GM21515 (cell line): ENCODE data around the gene TRAF3IP3.

ENCODE experiments used
- ATAC-seq: cut with Tn5 transposase; IDR thresholded peaks from one replicate; pipeline ENCODE4 v1.9.1; 2021; ENCODE audit not compliant: unreplicated experiment

TRAF3IP3 gene

GRCh38 chr1:209755926-209756614 is at the start of gene TRAF3IP3:
TSS of gene TRAF3IP3 (plus strand) at chr1:209756053. CDS start at chr1:209760040, 3,987 bp downstream.
- peak; percentile 69 for ATAC-seq

GRCh38 chr1:209706622-209707021 is 49.2 kb upstream of the TRAF3IP3 start:
- no peak for ATAC-seq

- ATAC-seq, result no peak
Measured at GRCh38 chr1:209707308-209707707, 48.5 kb upstream of the TRAF3IP3 start.

GRCh38 chr1:209708297-209708696 is 47.6 kb upstream of the TRAF3IP3 start:
- ATAC-seq, result no peak

- ATAC-seq, result no peak
Measured at GRCh38 chr1:209710093-209710492, 45.8 kb upstream of the TRAF3IP3 start.

- no peak for ATAC-seq
Measured at GRCh38 chr1:209710847-209711246, 45.0 kb upstream of the TRAF3IP3 start.

GRCh38 chr1:209714338-209714737 is 41.5 kb upstream of the TRAF3IP3 start:
- ATAC-seq, result no peak

- no peak for ATAC-seq
Measured at GRCh38 chr1:209715314-209715713, 40.5 kb upstream of the TRAF3IP3 start.

- no peak for ATAC-seq
Measured at GRCh38 chr1:209717818-209718217, 38.0 kb upstream of the TRAF3IP3 start.

- no peak for ATAC-seq
Measured at GRCh38 chr1:209720326-209720725, 35.5 kb upstream of the TRAF3IP3 start.

- no peak for ATAC-seq
Measured at GRCh38 chr1:209720826-209721225, 35.0 kb upstream of the TRAF3IP3 start.

- no peak for ATAC-seq
Measured at GRCh38 chr1:209721323-209721722, 34.5 kb upstream of the TRAF3IP3 start.

- ATAC-seq, result no peak
Measured at GRCh38 chr1:209723265-209723664, 32.6 kb upstream of the TRAF3IP3 start.

- ATAC-seq, result no peak
Measured at GRCh38 chr1:209723756-209724693, 31.8 kb upstream of the TRAF3IP3 start.

- ATAC-seq, result no peak
Measured at GRCh38 chr1:209727286-209727685, 28.6 kb upstream of the TRAF3IP3 start.

GRCh38 chr1:209727785-209728184 is 28.1 kb upstream of the TRAF3IP3 start:
- ATAC-seq, result no peak

GRCh38 chr1:209728466-209728865 is 27.4 kb upstream of the TRAF3IP3 start:
- no peak for ATAC-seq

- no peak for ATAC-seq
Measured at GRCh38 chr1:209729436-209729835, 26.4 kb upstream of the TRAF3IP3 start.

- ATAC-seq, result no peak
Measured at GRCh38 chr1:209732725-209733124, 23.1 kb upstream of the TRAF3IP3 start.

GRCh38 chr1:209733409-209734192 is 22.3 kb upstream of the TRAF3IP3 start:
- ATAC-seq, result no peak

GRCh38 chr1:209736490-209737117 is 19.2 kb upstream of the TRAF3IP3 start:
- ATAC-seq, result no peak
